PC-3 (cell line): ENCODE results near the gene A2ML1. TPM values are rescaled to one million over a fixed set of nuclear protein-coding genes. Genes with fewer than 3 reads are reported as not detected.
A peak's percentile ranks its signal among the peaks of the same experiment; 100 is the strongest.

ENCODE experiments used
- ATAC-seq: fragments of 200-7000 bp; cut with Tn5 transposase; 2 replicates; pipeline ENCODE4 v1.9.1; 2020; ENCODE audit warnings: mild to moderate bottlenecking, moderate library complexity
- BruUV-seq: library from RNA; stranded (reverse); fragments of 400-500 nt; replicated peaks from 2 replicates; lab custom pipeline; 2021; lab: Mats Ljungman, UMichigan
- CTCF ChIA-PET: fragments of 300-600 bp; sonication (Branson Sonifier 250); formaldehyde crosslinking; loops from one replicate; lab custom pipeline; 2022; ENCODE audit warnings: antibody characterized with exemption; lab: Charles Lee
- POLR2A ChIA-PET: fragments of 300-600 bp; sonication (Branson Sonifier 250); formaldehyde crosslinking; loops from one replicate; lab custom pipeline; 2022; ENCODE audit warnings: antibody characterized with exemption; ENCODE audit not compliant: unreplicated experiment; lab: Charles Lee
- DNase-seq: peaks from one replicate; pipeline ENCODE4 v3.0.0-alpha.2; 2015
- H2AFZ ChIP-seq: fragments of 300-600 bp; sonication (generic); 2 replicates; pipeline ENCODE4 v1.6.0; 2016; ENCODE audit warnings: antibody characterized with exemption, low read length
- H3F3A ChIP-seq: fragments of 300-600 bp; sonication (generic); one replicate; pipeline ENCODE4 v1.6.0; 2017; ENCODE audit warnings: antibody characterized with exemption, low read length, control low read depth, mild to moderate bottlenecking; ENCODE audit not compliant: unreplicated experiment
- H3K27ac ChIP-seq: fragments of 300-600 bp; sonication (generic); 2 replicates; pipeline ENCODE4 v1.5.1; 2016; ENCODE audit warnings: mild to moderate bottlenecking, low read length
- H3K27me3 ChIP-seq: fragments of 300-600 bp; sonication (generic); 2 replicates; pipeline ENCODE4 v1.6.1; 2016; ENCODE audit warnings: low read length, mixed read lengths
- H3K36me3 ChIP-seq: fragments of 300-600 bp; sonication (generic); 2 replicates; pipeline ENCODE4 v1.6.1; 2016; ENCODE audit warnings: low read depth, mixed run types, low read length, mixed read lengths
- H3K4me1 ChIP-seq: fragments of 300-600 bp; sonication (generic); 2 replicates; pipeline ENCODE4 v1.5.1; 2016; ENCODE audit warnings: low read length; ENCODE audit not compliant: insufficient read depth
- H3K4me2 ChIP-seq: fragments of 300-600 bp; sonication (generic); 2 replicates; pipeline ENCODE4 v1.6.0; 2016; ENCODE audit warnings: low read length
- H3K4me3 ChIP-seq: fragments of 300-600 bp; sonication (generic); 2 replicates; pipeline ENCODE4 v1.5.1; 2016; ENCODE audit warnings: mild to moderate bottlenecking, low read length, mixed read lengths
- H3K79me2 ChIP-seq: fragments of 300-600 bp; sonication (generic); 2 replicates; pipeline ENCODE4 v1.6.1; 2017; ENCODE audit warnings: low read length, mixed read lengths
- H3K9ac ChIP-seq: fragments of 300-600 bp; sonication (generic); 2 replicates; pipeline ENCODE4 v1.6.0; 2016; ENCODE audit warnings: mild to moderate bottlenecking, low read length
- H3K9me2 ChIP-seq: fragments of 300-600 bp; sonication (generic); replicated peaks from 2 replicates; pipeline ENCODE4 v1.6.1; 2016; ENCODE audit warnings: mixed run types, low read length, mixed read lengths
- H3K9me3 ChIP-seq: fragments of 300-600 bp; sonication (generic); 2 replicates; pipeline ENCODE4 v1.6.1; 2016; ENCODE audit warnings: low read length, mixed read lengths
- H4K20me1 ChIP-seq: fragments of 300-600 bp; sonication (generic); 2 replicates; pipeline ENCODE4 v1.6.1; 2016; ENCODE audit warnings: low read length, mixed read lengths
- CTCF ChIP-seq: fragments of 300-600 bp; sonication (generic); conservative IDR thresholded peaks from 2 replicates; pipeline ENCODE4 v1.5.1; 2017; ENCODE audit warnings: antibody characterized with exemption, low read depth, mild to moderate bottlenecking, low read length
- EZH2 ChIP-seq: fragments of 300-600 bp; sonication (generic); IDR thresholded peaks from one replicate; pipeline ENCODE4 v1.6.1; 2017; ENCODE audit warnings: antibody characterized with exemption, mild to moderate bottlenecking, low read length; ENCODE audit not compliant: unreplicated experiment
- EZH2phosphoT487 ChIP-seq: fragments of 300-600 bp; sonication (generic); IDR thresholded peaks from 2 replicates; pipeline ENCODE4 v1.6.1; 2018; ENCODE audit warnings: mild to moderate bottlenecking, antibody characterized with exemption, low read length, borderline replicate concordance
- intact Hi-C: fragments of 100-400 bp; cut with micrococcal nuclease; formaldehyde crosslinking; loops from 2 replicates; pipeline ENCODE4 v1.9.0; 2023
- total RNA-seq: library from RNA; depleted of rRNA; stranded (reverse); fragments of >200 nt; gene quantifications from 2 replicates; pipeline ENCODE4 v1.2.3, GENCODE V29; 2014

The A2ML1 gene
- total RNA-seq, 1 experiment from 2014 or later = 0.36 TPM

GRCh38 chr12:8828257-8829124 is 6.1 kb downstream of the A2ML1 start:
- H2AFZ ChIP-seq = no peak overlapping the region
- no peaks in the 10 kb centered on the region for H3K36me3 ChIP-seq
- no peak overlapping the region for H3K27ac ChIP-seq
- no peaks in the 10 kb centered on the region for H4K20me1 ChIP-seq
- H3K9ac ChIP-seq = no peak overlapping the region
- no peaks in the 10 kb centered on the region for H3K27me3 ChIP-seq
- ATAC-seq (no peak), DNase-seq (no peak)
- no peaks in the 10 kb centered on the region for H3K79me2 ChIP-seq
- intact Hi-C loops = no loop called here
- CTCF ChIA-PET = no interaction called here
- no peaks in the 10 kb centered on the region for H3F3A ChIP-seq
- BruUV-seq = no TSS peak
- H3K4me2 ChIP-seq = no peak overlapping the region
- POLR2A ChIA-PET = no interaction called here
- H3K9me2 ChIP-seq = no peaks in the 10 kb centered on the region
- no peaks in the 10 kb centered on the region for H3K4me1 ChIP-seq
- TF ChIP-seq CTCF = no peak
- no peak for TF ChIP-seq EZH2
- TF ChIP-seq EZH2phosphoT487 = no peak
- H3K9me3 ChIP-seq = no peaks in the 10 kb centered on the region
- H3K4me3 ChIP-seq = no peak overlapping the region

- BruUV-seq = no TSS peak
- no peak overlapping the region for H3K27ac ChIP-seq
- peak; percentile 9 for DNase-seq
Measured at GRCh38 chr12:8829125-8829518, 6.7 kb downstream of the A2ML1 start.

More at GRCh38 chr12:8829125-8829518, 6.7 kb downstream of the A2ML1 start:
- Histone ChIP-seq H3K4me1 (no peaks in the 10 kb centered on the region), H4K20me1 (no peaks in the 10 kb centered on the region), H3K27me3 (no peaks in the 10 kb centered on the region), H3K36me3 (no peaks in the 10 kb centered on the region), H3K4me3 (no peak overlapping the region), H3K4me2 (no peak overlapping the region), H3K9ac (no peak overlapping the region), H3K79me2 (no peaks in the 10 kb centered on the region), H3F3A (no peaks in the 10 kb centered on the region), H3K9me2 (no peaks in the 10 kb centered on the region), H3K9me3 (no peaks in the 10 kb centered on the region), H2AFZ (no peak overlapping the region)
- no peak for ATAC-seq
- ChIA-PET CTCF (no interaction called here), POLR2A (no interaction called here)
- TF ChIP-seq CTCF = no peak
- TF ChIP-seq EZH2 = no peak
- TF ChIP-seq EZH2phosphoT487 = no peak
- intact Hi-C loops = no loop called here
